Body of pancreas (tissue), 4 donors: ENCODE results near the gene ZYG11B. TPM values are rescaled to one million over a fixed set of nuclear protein-coding genes. Genes with fewer than 3 reads are reported as not detected.
"Not testable (repeated sequence)": the region's sequence is repeated elsewhere in the genome, so short reads cannot be mapped to it uniquely, and the experiment has no call there.

Experiments
- ATAC-seq: fragments of 150-250 bp; one replicate; pipeline ENCODE4 v1.9.1; 2016
- DNase-seq, 4 donors: peaks; one replicate each; pipeline ENCODE4 v3.0.0-alpha.2; 2019
- H3K27ac ChIP-seq, 4 donors: fragments of 200-600 bp; sonication (generic); 1 replicate in 3 of 4; 2 replicates in 1 of 4; pipeline versions ENCODE4 v1.5.1 to v1.6.1; 2016 to 2019; ENCODE audit warnings: mild to moderate bottlenecking in 1 of 4, mixed read lengths in 1 of 4, moderate library complexity in 1 of 4
- H3K27me3 ChIP-seq, 2 donors: fragments of 200-600 bp; sonication (generic); one replicate each; pipeline ENCODE4 v1.6.0; 2016; ENCODE audit warnings: mild to moderate bottlenecking in 1 of 2
- H3K36me3 ChIP-seq, 2 donors: fragments of 200-600 bp; sonication (generic); replicated peaks in 1 of 2; 2 replicates each; pipeline ENCODE4 v1.5.1; 2016; ENCODE audit warnings: low read depth in 2 of 2; ENCODE audit not compliant: insufficient read depth in 1 of 2
- H3K4me1 ChIP-seq: fragments of 200-600 bp; sonication (generic); one replicate; pipeline ENCODE4 v1.6.0; 2016
- H3K4me3 ChIP-seq, 2 donors: fragments of 200-600 bp; sonication (generic); 1 replicate in 1 of 2; 2 replicates in 1 of 2; pipeline ENCODE4 v1.5.1; 2016 to 2019
- H3K9me3 ChIP-seq, 3 donors: fragments of 200-600 bp; sonication (generic); 1 replicate in 2 of 3; 2 replicates in 1 of 3; pipeline ENCODE4 v1.5.1; 2016
- CTCF ChIP-seq, 7 experiments: fragments of 450-650 bp in 4 of 7; fragments of 200-600 bp in 3 of 7; sonication (generic) in 3 of 7; IDR thresholded peaks; one replicate each; pipeline ENCODE4 v1.5.1; 2016 to 2019; ENCODE audit warnings: antibody characterized with exemption in 7 of 7
- POLR2A ChIP-seq, 3 donors: fragments of 450-650 bp; IDR thresholded peaks; one replicate each; pipeline ENCODE4 v1.6.1; 2016; ENCODE audit warnings: antibody characterized with exemption in 3 of 3, mild to moderate bottlenecking in 2 of 3
- WGBS, 2 donors: methylation state at CpG; one replicate each; pipeline ENCODE4 v1.1.5; 2017; 5-methylcytosine and 5-hydroxymethylcytosine counted together
- intact Hi-C: fragments of 100-400 bp; cut with DNase I; formaldehyde crosslinking; loops from one replicate; pipeline ENCODE4 v1.15.1; 2023
- total RNA-seq, 2 donors: library from RNA; depleted of rRNA; stranded (reverse); fragments of >200 nt; gene quantifications; one replicate each; pipeline ENCODE4 v1.1.0, GENCODE V29; 2016

The ZYG11B gene
- total RNA-seq, 2 donors from 2014 or later = 16.3 to 16.5 TPM

GRCh38 chr1:52825868-52826267 is 99.6 kb downstream of the ZYG11B start:
- intact Hi-C loops = no loop called here
- Histone ChIP-seq H3K4me1 (no peaks in the 10 kb centered on the region), H3K36me3 (peaks cover 0 to 4% of the 10 kb centered on the region in 2 donors), H3K27me3 (no peaks in the 10 kb centered on the region), H3K9me3 (no peaks in the 10 kb centered on the region), H3K4me3 (no peak overlapping the region), H3K27ac (no peak overlapping the region)
- 22 to 31% methylated on average over 1 of the region's 1 CpG for WGBS, 2 donors
- no peak for TF ChIP-seq POLR2A (IDR thresholded peaks at IDR 0.05)
- DNase-seq (no peak), ATAC-seq (no peak)

- Histone ChIP-seq H3K4me3 (no peak overlapping the region), H3K36me3 (no peaks in the 10 kb centered on the region), H3K27ac (no peak overlapping the region), H3K9me3 (no peaks in the 10 kb centered on the region), H3K27me3 (no peaks in the 10 kb centered on the region), H3K4me1 (no peaks in the 10 kb centered on the region)
- ATAC-seq (no peak), DNase-seq (no peak)
- TF ChIP-seq CTCF (IDR thresholded peaks at IDR 0.05) = no peak
- intact Hi-C loops = no loop called here
- WGBS, 2 donors = 82 to 83% methylated on average over 3 of the region's 3 CpGs
Measured at GRCh38 chr1:52834798-52835197, 108.5 kb downstream of the ZYG11B start.

- 52 to 56% methylated on average over 3 of the region's 3 CpGs for WGBS, 2 donors
- ATAC-seq (no peak), DNase-seq (no peak)
- TF ChIP-seq POLR2A (IDR thresholded peaks at IDR 0.05) (no peak), CTCF (IDR thresholded peaks at IDR 0.05) (no peak)
- intact Hi-C loops = no loop called here
- H3K4me3 ChIP-seq = no peak overlapping the region
- H3K27me3 ChIP-seq = no peaks in the 10 kb centered on the region
- H3K4me1 ChIP-seq = no peaks in the 10 kb centered on the region
- H3K9me3 ChIP-seq = no peaks in the 10 kb centered on the region
- no peak overlapping the region for H3K27ac ChIP-seq
- no peaks in the 10 kb centered on the region for H3K36me3 ChIP-seq
Measured at GRCh38 chr1:52836035-52836434, 109.8 kb downstream of the ZYG11B start.

- WGBS, 2 donors = 84 to 89% methylated on average over 10 of the region's 10 CpGs
- Histone ChIP-seq H3K4me1 (peaks cover 11% of the 10 kb centered on the region), H3K27me3 (peaks cover 0 to 13% of the 10 kb centered on the region in 2 donors)
- H3K4me3 ChIP-seq, H3K27ac ChIP-seq, H3K9me3 ChIP-seq, H3K36me3 ChIP-seq, intact Hi-C loops, ATAC-seq, DNase-seq: not testable (repeated sequence)
Measured at GRCh38 chr1:52839175-52839574, 112.9 kb downstream of the ZYG11B start.

- Histone ChIP-seq H3K36me3 (no peaks in the 10 kb centered on the region), H3K27me3 (peaks cover 0 to 13% of the 10 kb centered on the region in 2 donors), H3K4me3 (peak within 1 kb of the TSS; percentile 1 to 5), H3K4me1 (peaks cover 11% of the 10 kb centered on the region), H3K27ac (no peak within 1 kb of the TSS), H3K9me3 (no peaks in the 10 kb centered on the region)
- WGBS, 2 donors = 5% methylated on average over 60 of the region's 88 CpGs; no CpG with 5 or more reads in 1 of the 2 donors
- intact Hi-C loops = no loop called here
- DNase-seq (peak; percentile 27 to 50 (median 36)), ATAC-seq (peak; percentile 69)
- TF ChIP-seq CTCF (IDR thresholded peaks at IDR 0.05) (peak in 6 of 7 experiments; percentile 7 to 37 (median 14)), POLR2A (IDR thresholded peaks at IDR 0.05) (no peak)
Measured at GRCh38 chr1:52842643-52843310, 116.5 kb downstream of the ZYG11B start, which contains the start of gene ZYG11A. TSS of gene ZYG11A (plus strand) at chr1:52842760. CDS start at chr1:52842884, 124 bp downstream.

GRCh38 chr1:52845119-52845518 is 118.9 kb downstream of the ZYG11B start:
- H3K27ac ChIP-seq, H3K9me3 ChIP-seq, DNase-seq, ATAC-seq, intact Hi-C loops, H3K36me3 ChIP-seq, H3K4me3 ChIP-seq: not testable (repeated sequence)
- WGBS, 2 donors = 92% methylated on average over 6 of the region's 6 CpGs
- Histone ChIP-seq H3K4me1 (peaks cover 11% of the 10 kb centered on the region), H3K27me3 (peaks cover 0 to 13% of the 10 kb centered on the region in 2 donors)
